C4-2B (cell line): ENCODE data around the gene TTC9C.

Experiments used
- ZFX ChIP-seq: fragments of 450-650 bp; IDR thresholded peaks from 2 replicates; pipeline ENCODE4 v1.6.1; 2017
- TF ChIP-seq, protein P1 (sequence below): fragments of 450-650 bp; conservative IDR thresholded peaks from 2 replicates; pipeline ENCODE4 v1.5.1; 2017; ENCODE audit warnings: mild to moderate bottlenecking

DNA sequence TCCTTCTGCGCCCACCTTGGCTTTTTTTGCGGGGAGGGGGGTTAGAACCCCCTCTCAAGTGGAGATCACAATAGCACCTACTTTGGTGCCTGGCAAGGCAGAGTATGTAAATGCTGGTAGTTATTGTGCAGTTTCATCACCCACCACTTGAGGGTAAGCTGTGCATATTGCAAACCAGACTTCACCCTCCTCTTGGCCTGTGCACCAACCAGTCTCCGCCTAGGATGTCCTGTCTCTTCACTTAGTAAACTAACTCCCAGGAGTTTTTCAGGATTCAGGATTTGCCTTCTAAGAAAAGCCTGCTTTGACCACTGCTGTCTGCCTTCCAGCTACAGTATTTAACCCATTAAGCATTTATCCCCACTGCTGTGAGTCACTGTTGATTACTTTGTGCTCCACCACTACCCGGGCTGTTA lies 47.5 kb upstream of the TTC9C start:
- TF ChIP-seq, protein P1, sequence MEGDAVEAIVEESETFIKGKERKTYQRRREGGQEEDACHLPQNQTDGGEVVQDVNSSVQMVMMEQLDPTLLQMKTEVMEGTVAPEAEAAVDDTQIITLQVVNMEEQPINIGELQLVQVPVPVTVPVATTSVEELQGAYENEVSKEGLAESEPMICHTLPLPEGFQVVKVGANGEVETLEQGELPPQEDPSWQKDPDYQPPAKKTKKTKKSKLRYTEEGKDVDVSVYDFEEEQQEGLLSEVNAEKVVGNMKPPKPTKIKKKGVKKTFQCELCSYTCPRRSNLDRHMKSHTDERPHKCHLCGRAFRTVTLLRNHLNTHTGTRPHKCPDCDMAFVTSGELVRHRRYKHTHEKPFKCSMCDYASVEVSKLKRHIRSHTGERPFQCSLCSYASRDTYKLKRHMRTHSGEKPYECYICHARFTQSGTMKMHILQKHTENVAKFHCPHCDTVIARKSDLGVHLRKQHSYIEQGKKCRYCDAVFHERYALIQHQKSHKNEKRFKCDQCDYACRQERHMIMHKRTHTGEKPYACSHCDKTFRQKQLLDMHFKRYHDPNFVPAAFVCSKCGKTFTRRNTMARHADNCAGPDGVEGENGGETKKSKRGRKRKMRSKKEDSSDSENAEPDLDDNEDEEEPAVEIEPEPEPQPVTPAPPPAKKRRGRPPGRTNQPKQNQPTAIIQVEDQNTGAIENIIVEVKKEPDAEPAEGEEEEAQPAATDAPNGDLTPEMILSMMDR = no peak; the same call in 1 of the 2 replicates
- no peak for TF ChIP-seq ZFX
